GM18868 (cell line): Measurements from ENCODE around the gene SIRPA.
A peak's percentile ranks its signal among the peaks of the same experiment; 100 is the strongest.

Experiments
- ATAC-seq: cut with Tn5 transposase; IDR thresholded peaks from one replicate; pipeline ENCODE4 v1.9.1; 2021; ENCODE audit warnings: mild to moderate bottlenecking, moderate library complexity; ENCODE audit not compliant: unreplicated experiment

SIRPA gene

DNA sequence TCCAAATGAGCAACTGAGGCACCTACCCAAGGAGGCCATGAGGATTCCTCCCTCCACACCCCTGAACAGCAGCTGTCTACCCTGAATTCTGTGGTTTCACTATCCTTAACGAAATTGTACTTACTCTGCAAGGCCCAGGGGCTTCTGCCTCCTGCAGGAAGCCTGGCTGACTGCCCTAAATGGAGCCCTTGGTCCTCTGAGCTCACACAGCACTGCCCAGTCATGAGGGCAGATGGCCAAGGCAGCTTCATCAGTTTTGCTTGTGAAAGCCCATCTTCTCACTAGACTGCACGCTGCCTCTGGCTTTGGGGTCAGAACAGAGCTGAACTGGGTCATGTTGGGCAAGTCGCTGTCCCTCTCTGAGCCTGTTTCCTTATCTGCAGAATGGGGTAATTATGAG, 26.4 kb upstream of the SIRPA start:
- no peak for ATAC-seq

GRCh38 chr20:1870323-1870722, 24.9 kb upstream of the SIRPA start:
- ATAC-seq, result no peak

GRCh38 chr20:1870792-1871550, 24.2 kb upstream of the SIRPA start:
- ATAC-seq, result peak; percentile 74

DNA sequence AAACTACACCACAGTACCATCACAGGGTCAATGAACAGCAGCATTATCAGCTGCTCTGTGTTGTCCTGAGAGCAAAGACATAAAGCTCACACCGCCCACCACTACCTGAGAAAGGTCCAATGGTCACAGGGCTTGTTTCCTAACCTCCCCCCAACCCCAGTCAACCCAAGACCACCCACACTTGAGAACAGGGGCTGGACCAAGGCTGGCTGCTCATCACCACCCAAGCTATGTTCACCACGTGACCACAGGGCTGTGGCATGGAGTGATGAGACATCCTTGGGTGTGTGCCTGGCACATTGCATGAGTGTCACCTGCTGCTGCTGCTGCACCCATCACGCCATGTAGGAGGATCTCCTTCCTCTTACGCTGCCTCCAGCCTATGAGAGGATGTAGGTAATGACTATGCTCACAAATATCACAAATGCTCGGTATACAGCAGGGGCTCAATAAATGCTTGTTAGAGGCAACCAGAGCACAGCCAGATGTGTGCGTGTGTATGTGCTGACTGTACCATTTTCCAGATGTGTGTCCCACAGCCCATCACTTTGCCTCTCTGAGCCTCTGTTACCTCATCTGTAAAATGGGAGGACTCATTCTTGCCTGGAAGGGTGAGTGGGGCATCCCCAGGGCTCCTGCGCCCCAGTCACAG, 23.3 kb upstream of the SIRPA start:
- ATAC-seq, result peak; percentile 50

GRCh38 chr20:1872459-1873097, 22.6 kb upstream of the SIRPA start:
- ATAC-seq, result no peak

DNA sequence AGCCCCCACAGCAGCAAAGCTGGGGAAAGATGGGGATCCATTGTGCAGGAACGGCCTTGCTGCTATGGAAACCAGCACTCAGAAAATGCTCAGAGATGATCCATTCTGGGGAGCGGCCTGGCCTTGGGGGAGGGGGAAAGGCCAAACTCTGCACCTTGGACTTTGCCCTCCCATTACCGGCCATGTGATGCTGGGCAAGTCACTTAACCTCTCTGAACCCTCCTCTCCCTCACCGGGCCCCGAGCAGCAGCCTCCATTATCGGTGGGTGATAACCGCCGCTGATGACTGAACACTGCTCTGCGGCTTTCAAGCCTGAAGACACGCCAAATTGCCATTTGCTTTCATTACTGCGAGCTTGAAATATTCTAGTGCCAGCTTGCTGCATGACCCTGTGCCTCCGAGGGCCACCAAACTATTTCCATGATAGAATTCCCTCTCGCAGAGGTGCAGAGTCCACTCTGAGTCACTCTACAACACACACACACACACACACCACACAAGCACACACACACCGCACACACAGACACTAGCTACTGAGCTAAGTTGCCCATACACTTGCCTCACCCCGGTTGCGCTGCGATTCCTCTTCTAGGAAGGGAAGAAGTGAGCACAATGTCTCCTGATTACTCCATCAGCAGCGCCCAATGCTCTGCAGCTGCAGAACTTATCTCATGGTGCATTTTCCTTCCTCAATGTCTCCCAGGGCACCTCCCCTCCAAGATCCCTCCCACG, 20.6 kb upstream of the SIRPA start:
- no peak for ATAC-seq

DNA sequence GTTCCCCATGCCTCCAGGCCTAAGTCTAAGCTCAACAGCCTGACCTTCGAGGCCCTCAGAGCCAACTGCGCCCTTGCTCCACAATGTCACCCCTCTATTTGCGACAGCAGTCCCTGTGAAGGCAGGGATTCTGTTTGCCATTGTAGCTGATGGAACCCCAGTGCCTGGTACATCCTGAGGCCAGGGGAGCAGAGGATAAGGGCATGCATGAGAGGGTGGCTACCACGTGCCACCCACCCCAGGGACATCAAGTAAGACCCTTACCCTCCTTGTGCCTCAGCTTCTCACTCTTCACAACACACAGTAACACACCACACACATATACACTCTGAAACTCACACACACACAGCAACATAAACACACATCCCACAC, 20.0 kb upstream of the SIRPA start:
- ATAC-seq, result no peak

GRCh38 chr20:1875762-1876161, 19.4 kb upstream of the SIRPA start:
- no peak for ATAC-seq

DNA sequence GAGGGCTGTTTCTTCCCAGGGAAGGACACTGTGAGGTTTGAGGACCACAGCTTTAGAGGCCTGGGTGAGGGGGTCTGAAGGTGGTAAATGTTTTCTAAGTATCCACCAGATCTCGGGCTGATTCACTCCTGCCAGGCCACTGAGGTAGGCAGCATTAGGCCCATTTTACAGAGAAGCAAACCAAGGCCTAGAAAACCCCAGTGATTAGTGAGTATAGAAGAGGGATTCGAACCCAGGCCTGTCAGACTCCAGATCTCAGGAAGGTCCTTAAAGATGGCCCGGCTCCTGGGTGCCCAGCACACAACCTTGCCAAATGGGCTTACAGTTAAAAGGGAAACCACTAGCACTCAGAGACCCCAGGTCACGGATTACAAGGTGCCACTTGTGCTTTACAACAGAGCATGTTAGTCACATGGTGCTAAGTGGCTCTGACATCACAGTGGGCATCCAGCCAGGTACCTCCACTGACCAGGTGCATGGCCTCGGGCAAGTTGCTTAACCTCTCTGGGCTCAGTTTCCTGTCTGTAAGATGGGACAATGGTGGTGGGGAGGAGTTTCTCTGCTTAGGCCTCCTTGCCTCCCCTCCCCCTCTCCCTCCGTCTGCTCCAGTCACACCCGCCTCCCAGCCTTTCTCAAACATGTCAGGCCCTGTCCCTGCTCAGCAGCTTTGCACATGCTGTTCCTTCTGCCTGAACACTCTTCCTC, 18.8 kb upstream of the SIRPA start:
- ATAC-seq, result no peak

GRCh38 chr20:1876975-1877608, 18.1 kb upstream of the SIRPA start:
- ATAC-seq, result no peak

GRCh38 chr20:1877609-1878200, 17.5 kb upstream of the SIRPA start:
- ATAC-seq, result no peak

- no peak for ATAC-seq
Observed at GRCh38 chr20:1879369-1879768, 15.8 kb upstream of the SIRPA start.

DNA sequence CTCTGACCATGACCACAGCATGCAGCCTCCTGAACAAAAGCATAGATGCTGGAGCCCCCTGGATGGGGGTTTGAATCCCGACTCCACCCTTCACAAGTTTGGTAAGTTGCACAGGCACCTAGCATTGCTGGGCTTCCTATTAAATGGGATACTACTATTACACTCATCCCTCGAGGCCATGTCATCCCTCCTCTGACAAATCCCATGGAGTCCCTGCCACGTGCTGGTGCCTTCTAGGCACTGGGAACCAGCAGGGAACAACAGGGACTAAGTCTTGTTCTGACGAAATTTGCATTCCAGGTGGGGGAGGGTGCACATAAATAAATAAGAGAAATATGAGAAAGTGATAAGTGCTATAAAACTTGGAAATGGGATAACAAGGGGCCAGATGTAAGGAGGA, 15.3 kb upstream of the SIRPA start:
- ATAC-seq, result no peak

DNA sequence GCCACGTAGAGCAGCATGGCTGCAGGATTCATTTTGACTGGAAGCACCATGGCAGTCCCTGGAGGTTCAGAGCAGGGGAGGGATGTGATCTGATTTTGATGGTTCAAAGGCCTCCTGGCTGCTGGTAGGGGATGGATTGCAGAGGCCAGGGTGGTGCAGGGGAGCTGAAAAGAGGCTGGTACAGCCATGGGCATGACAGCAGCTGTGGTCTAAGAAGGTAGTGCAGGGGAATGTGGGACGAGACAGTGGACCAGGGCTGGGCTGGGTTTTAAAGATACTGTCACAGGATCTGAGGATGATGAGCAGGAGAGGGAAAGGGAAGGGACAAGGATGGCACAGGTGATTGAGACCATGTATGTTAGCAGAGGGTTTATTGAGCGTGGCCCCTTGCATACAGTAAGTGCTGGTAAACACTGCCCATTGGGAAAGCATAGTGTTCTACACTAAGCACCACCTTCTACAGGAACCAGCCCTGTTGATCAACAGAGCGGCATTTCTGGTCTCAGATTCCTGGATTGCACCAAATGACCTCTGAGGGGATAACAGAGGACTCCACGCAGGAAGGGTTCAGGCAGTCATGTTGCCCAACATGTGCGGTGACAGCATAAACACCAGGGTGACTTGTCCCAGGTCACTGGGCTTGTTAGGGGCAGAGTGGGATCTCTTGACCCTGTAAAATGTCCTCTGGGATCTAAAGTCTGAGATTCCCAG, 14.5 kb upstream of the SIRPA start:
- no peak for ATAC-seq

DNA sequence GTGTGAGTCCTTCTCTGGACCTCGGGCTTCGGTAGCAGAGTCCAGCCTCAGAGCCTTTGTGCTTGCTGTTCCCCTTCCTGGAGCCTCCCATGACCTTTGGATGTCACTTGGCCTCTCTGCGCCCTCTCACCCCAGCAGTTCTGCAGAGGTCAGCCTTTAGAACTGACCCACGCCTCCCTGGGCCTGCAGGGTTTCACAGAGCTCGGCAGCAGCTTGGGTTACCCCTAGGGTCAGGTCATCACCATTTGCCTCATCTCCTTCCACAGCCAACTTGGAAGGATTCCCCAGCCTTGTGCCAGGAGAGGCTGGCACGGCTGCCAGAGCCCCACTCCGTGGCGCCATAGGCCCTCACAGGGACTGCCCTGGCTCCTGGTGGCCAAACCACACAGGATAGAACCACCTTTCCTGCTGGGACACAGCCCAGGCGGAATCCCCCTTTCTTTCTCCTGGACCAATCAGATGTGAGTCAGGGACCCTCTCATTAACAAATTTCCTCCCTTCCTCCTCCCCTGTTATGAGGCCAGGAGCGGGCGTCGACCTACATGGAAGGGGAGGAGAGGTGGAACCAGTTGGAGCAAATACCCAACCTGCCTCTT, 13.9 kb upstream of the SIRPA start:
- no peak for ATAC-seq

DNA sequence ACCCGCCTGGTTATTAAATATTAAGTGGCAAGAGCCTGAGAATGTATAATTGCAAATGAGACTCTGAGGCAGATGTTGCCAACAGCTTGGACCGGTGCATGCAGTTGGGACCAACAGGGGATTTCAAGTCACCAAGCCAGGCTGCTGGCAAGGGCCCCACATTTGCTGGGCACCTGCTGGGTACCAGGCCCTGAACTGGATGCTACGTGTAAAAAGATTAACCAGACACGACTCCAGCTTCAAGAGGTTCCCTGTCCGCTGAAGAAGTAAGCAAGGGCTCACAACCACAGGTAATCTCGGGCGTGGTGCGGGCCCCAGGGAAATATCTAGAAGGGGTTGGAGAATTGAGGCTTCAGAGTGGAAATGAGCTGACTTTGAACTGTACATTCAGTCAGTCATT, 13.2 kb upstream of the SIRPA start:
- no peak for ATAC-seq

GRCh38 chr20:1883986-1884385, 11.2 kb upstream of the SIRPA start:
- no peak for ATAC-seq

GRCh38 chr20:1885254-1885653, 10.0 kb upstream of the SIRPA start:
- no peak for ATAC-seq
